Epithelial cell of esophagus (primary cell): Measurements from ENCODE around the gene TUFM.
"Not testable (repeated sequence)": the region's sequence is repeated elsewhere in the genome, so short reads cannot be mapped to it uniquely, and the experiment has no call there.

Source experiments
- DNase-seq: peaks from one replicate; pipeline ENCODE4 v3.0.0; 2010; ENCODE audit warnings: low read depth
- H3K4me3 ChIP-seq: 2 replicates; pipeline ENCODE4 v1.5.1; 2011; ENCODE audit warnings: mild to moderate bottlenecking, low read length, control low read depth
- TF ChIP-seq, protein P1 (sequence below): IDR thresholded peaks from 2 replicates; pipeline ENCODE4 v1.5.1; 2011; ENCODE audit warnings: low read depth, mild to moderate bottlenecking, low read length, control low read depth, inconsistent platforms; ENCODE audit not compliant: insufficient read depth; ENCODE audit errors: missing control alignments

TUFM gene

DNA sequence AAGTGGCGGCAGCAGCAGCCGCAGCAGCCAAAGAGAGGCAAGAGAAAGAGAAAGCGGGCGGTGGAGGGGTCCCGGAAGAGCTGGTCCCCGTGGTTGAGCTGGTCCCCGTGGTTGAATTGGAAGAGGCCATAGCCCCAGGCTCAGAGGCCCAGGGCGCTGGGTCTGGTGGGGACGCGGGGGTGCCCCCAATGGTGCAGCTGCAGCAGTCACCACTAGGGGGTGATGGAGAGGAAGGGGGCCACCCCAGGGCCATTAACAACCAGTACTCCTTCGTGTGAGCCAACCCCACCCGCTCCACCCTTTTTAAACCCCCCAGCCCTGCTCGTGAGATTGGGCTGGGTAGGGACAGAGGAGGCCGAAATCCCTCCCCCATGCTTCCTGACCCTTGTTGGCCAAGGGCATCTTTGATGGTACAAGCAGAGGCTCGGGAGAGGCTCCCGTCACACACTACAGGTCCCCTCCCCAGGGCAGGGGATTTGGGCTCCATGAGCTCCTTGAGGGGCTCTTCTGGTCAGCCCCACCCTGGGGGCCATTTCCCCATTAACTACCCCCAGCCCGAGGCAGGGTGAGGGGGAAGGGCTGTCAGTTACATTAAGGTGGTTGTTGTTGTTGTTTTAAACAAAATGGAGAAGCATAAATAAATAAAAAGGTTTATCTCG lies 27.5 kb upstream of the TUFM start:
- H3K4me3 ChIP-seq: no peak overlapping the region
- TF ChIP-seq, protein P1, sequence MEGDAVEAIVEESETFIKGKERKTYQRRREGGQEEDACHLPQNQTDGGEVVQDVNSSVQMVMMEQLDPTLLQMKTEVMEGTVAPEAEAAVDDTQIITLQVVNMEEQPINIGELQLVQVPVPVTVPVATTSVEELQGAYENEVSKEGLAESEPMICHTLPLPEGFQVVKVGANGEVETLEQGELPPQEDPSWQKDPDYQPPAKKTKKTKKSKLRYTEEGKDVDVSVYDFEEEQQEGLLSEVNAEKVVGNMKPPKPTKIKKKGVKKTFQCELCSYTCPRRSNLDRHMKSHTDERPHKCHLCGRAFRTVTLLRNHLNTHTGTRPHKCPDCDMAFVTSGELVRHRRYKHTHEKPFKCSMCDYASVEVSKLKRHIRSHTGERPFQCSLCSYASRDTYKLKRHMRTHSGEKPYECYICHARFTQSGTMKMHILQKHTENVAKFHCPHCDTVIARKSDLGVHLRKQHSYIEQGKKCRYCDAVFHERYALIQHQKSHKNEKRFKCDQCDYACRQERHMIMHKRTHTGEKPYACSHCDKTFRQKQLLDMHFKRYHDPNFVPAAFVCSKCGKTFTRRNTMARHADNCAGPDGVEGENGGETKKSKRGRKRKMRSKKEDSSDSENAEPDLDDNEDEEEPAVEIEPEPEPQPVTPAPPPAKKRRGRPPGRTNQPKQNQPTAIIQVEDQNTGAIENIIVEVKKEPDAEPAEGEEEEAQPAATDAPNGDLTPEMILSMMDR: peak; percentile 60
- DNase-seq: peak; percentile 18

DNA sequence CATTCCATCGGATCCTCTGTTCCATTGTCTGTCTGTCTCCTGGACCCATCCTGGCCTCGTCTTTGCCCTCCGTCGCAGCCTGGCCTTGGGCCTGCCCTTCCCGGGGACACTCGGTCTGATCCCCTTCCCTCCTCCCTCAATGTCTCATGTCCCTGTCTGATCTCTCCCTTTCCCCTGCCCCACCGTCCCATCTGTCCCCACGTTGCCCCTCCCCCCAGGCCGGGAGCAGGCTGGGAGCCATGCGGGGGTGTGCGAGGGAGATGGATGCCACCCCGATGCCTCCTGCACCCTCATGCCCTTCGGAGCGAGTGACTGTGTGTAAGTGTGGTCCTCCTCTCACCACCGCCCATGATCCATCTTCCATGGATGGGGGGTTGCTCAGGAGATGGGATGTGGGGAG lies 26.8 kb upstream of the TUFM start:
- TF ChIP-seq, protein P1: no peak
- H3K4me3 ChIP-seq: no peak overlapping the region

DNA sequence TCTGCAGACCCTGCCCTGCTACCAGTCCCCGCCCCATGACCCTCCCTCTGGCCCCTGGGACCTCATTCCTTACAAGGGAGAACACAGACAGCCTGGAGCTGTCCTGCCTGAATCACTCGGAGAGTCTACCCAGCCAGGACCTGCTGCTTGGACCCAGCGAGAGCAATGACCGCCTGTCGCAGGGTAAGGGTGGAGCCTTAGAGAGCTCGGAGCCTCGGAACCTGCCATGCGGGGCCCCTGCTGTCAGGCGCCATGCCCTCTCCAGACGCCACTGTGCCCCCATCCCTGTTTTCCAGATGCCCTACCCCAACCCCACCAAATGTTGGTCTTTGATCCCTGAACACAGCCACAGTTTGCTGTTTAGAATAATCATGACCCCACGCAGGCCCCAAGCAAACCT lies 23.1 kb upstream of the TUFM start:
- no peak overlapping the region for H3K4me3 ChIP-seq
- TF ChIP-seq, protein P1: no peak
- DNase-seq: no peak

More for the DNA sequence above, 26.8 kb upstream of the TUFM start:
- no peak for DNase-seq

DNA sequence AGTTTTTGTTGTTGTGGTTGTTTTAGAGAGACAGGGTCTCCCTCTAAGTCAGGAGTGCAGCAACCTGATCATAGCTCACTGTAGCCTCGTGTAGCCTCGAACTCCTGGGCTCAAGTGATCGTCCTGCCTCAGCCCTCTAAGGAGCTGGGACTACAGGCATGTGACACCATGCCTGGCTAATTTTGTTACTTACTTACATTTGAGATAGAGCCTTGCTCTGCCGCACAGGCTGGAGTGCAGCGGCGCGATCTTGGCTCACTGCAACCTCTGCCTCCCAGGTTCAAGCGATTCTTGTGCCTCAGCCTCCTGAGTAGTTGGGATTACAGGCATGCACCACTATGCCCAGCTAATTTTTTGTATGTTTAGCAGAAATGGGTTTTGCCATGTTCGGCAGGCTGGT lies 21.5 kb upstream of the TUFM start:
- DNase-seq, H3K4me3 ChIP-seq: not testable (repeated sequence)

DNA sequence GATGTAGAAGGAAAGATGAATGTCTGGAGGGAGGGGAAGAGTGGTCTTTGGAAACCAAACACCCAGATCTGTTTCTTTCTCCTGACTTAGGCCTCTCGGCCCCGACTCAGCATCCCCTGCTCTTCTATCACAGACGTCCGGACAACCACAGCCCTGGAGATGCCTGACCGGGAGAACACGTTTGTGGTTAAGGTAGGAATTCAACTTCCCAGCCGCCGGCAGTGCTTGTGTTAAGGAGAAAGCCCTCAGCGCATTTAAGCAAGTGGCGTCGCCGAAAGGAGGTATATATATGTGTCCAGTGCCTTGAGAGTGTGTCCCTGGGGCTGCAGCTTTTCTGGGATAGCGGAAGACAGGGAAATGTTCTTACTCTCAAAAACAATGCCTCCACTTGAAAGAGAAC lies 21.1 kb upstream of the TUFM start:
- TF ChIP-seq, protein P1: no peak
- no peak for DNase-seq
- no peak overlapping the region for H3K4me3 ChIP-seq

DNA sequence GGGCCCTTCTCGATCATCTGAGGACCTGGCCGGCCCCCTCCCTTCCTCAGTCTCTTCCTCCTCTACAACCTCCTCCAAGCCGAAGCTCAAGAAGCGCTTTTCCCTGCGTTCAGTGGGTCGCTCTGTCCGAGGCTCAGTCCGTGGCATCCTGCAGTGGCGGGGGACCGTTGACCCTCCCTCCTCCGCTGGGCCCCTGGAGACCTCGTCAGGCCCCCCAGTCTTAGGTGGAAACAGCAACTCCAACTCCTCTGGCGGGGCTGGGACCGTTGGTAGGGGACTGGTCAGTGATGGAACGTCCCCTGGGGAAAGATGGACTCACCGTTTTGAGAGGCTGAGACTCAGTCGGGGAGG lies 20.3 kb upstream of the TUFM start:
- DNase-seq: no peak
- no peak overlapping the region for H3K4me3 ChIP-seq
- TF ChIP-seq, protein P1: no peak

DNA sequence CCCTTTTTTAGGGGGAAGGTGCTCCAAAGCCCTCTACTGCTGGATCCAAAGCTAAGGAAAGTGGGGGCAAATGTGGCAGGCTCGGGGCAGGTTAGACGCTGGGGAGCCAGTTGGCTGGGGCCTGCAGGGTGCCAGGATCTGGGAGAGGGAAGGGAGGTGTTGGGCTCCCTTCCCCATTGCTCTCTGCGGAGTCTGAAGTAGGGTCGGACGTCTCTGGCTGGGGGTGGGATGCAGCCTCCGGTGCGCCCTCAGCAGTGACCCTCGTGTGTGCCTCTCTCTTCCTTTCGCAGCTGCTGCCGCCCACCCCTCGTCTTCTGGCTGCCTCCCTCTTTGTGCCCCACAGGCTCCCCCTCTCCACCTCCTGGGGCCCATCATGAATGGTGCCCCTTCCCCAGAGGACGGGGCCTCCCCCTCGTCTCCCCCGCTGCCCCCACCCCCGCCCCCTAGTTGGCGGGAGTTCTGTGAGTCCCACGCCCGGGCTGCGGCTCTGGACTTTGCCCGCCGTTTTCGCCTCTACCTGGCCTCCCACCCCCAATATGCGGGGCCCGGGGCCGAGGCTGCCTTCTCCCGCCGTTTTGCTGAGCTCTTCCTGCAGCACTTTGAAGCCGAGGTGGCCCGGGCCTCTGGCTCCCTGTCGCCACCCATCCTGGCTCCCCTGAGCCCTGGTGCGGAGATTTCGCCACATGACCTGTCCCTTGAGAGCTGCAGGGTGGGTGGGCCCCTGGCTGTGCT lies 19.7 kb upstream of the TUFM start:
- no peak for DNase-seq
- TF ChIP-seq, protein P1: no peak
- no peak overlapping the region for H3K4me3 ChIP-seq
